Astrocyte of the spinal cord (primary cell): ENCODE results near the gene TRIM46.
"Not testable (repeated sequence)": the region's sequence is repeated elsewhere in the genome, so short reads cannot be mapped to it uniquely, and the experiment has no call there.

Experiments used
- DNase-seq: peaks from one replicate; pipeline ENCODE4 v3.0.0; 2011; ENCODE audit warnings: low read depth, low spot score
- H3K4me3 ChIP-seq: 2 replicates; pipeline ENCODE4 v1.5.1; 2011; ENCODE audit warnings: low read depth, mild to moderate bottlenecking, low read length, moderate library complexity
- in situ Hi-C: cut with HindIII; loops from 2 replicates; pipeline ENCODE4 v1.10.0; 2017; ENCODE audit warnings: low sequenced_read_pairs
- TF ChIP-seq, protein P1 (sequence below): IDR thresholded peaks from 2 replicates; pipeline ENCODE4 v1.5.1; 2012; ENCODE audit warnings: low read depth, mild to moderate bottlenecking, low read length, inconsistent platforms

Gene TRIM46

DNA sequence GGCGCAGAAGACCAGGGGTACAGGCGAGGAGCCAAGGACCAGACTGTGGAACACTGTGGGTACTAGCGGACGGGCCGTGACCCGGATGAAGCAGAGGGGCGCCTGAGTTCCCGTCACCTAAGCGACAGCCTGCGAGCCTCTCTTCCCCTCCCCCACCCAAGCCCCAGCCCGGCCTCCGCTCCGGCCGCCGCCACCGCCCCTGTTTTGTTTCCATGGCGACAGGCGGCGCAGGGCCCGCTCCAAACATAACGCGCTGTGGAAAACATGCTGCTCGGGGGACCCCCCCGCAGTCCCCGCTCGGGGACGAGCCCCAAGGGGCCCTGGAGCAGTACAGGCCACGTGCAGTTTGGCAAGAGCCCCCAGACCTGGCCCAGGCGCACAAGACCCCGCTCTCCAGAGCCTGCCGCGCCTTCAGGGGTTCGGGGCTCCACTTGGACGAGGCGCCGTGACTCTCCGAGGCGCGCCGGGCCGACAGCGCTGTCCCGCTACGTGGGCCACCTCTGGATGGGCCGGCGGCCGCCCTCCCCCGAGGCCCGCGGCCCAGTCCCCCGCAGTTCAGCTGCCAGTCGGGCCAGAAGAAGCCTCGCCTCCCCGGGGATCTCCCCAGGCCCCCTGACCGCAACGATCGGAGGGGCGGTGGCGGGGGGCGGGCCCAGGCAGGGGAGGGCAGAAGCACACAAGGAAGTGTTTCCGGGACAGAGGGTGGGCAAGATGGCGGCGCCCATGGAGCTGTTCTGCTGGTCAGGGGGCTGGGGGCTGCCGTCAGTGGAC, 35.1 kb downstream of the TRIM46 start, which contains the start of gene MTX1:
MTX1 (plus strand) TSS at position 155 of the 771 bp plus-strand sequence; CDS start at position 265, 110 bp downstream.
- in situ Hi-C loops, result no loop called here
- DNase-seq, result peak; percentile 89
- TF ChIP-seq, protein P1, sequence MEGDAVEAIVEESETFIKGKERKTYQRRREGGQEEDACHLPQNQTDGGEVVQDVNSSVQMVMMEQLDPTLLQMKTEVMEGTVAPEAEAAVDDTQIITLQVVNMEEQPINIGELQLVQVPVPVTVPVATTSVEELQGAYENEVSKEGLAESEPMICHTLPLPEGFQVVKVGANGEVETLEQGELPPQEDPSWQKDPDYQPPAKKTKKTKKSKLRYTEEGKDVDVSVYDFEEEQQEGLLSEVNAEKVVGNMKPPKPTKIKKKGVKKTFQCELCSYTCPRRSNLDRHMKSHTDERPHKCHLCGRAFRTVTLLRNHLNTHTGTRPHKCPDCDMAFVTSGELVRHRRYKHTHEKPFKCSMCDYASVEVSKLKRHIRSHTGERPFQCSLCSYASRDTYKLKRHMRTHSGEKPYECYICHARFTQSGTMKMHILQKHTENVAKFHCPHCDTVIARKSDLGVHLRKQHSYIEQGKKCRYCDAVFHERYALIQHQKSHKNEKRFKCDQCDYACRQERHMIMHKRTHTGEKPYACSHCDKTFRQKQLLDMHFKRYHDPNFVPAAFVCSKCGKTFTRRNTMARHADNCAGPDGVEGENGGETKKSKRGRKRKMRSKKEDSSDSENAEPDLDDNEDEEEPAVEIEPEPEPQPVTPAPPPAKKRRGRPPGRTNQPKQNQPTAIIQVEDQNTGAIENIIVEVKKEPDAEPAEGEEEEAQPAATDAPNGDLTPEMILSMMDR, result no peak

DNA sequence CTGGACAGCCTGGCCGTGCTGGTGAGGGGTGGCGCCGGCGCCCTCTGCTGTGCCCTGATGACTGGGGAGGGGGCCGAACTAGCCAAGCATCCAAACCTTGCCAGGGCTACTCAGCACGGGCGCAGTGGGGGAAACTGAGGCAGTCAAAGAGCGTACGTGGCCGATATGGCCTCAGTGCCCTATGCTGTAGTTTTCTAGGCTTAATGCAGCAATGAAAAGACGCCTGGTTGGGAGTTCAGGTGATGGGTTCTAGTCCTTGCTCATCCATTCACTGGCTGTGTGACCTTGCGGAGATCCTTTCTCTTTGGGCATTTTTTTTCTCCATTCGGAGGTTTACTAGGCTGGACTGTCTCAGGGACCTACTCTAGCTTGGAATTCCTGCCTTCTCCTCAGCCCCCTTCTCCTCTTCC, 35.7 kb downstream of the TRIM46 start:
- peak overlapping the region; percentile 90 for H3K4me3 ChIP-seq
- TF ChIP-seq, protein P1, result no peak
- in situ Hi-C loops, result no loop called here
- DNase-seq, result no peak

More for the DNA sequence above, 35.1 kb downstream of the TRIM46 start, which contains the start of gene MTX1:
- peak within 1 kb of the TSS; percentile 90 for H3K4me3 ChIP-seq

DNA sequence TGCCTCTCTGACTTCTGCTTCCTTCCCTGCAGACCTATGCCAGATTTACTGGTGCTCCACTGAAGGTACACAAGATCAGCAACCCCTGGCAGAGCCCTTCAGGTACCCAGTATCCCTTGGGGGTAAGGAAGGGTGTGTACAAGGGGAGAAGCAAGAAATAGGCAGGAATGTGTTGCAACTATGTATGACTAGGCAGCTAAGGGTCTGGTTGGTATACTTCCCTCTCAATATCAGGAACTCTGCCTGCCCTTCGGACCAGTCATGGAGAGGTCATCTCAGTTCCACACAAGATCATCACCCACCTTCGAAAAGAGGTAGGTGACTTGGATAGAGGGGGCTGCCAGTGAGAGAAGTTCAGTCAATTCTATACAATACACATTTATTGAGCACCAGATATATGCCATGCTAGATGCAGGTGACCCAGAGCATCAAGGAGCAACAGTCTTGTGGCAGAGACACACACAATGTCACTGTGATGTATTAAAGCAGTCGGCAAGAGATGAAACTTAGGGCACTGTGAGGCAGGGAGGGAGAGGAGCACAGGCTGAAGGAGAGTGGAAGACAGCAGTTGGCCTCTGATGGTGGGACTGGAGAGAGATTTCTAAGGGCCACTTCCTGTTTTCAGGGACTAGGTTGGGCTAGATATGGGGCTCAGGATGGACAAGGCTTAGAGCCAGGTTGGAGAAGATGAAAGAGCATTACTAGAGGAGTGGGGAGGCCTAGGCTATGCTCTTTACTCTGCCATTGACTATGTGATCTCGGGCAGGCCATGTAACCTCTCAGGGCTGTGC, 36.9 kb downstream of the TRIM46 start:
- in situ Hi-C loops, result no loop called here
- DNase-seq, result no peak
- TF ChIP-seq, protein P1, result no peak
- no peak overlapping the region for H3K4me3 ChIP-seq

DNA sequence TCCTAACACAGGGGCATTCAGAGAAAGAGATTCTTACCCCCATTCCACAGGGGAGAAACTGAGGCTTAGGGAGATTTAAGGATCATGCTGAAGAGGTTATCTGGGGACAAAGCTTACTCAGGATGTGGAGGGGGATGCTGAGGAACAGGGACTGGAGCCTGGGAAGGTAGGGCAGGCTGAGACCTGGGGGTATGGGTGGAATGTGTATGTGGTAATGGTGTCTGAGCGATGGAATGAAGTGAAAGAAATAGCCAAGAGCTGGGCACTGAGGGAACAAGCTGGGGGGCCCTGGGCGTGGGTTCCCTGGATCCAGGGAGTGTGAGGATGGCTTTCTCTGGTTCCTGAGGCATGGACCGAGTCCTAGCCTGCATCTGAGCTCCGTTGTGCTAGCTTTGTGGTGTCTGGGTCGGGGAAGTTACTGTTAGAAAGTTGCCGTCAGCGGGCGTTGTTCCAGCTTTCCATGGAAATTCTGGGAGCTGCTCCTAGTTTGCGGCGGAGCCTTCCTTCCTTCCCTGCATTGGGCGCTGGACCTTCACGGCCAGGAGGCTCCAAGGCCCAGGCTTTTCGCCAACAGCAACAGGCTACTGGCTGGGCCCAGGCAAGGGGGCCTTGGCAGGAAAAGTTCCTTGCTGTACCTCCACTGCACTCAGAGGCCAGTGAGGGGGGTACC, 37.9 kb downstream of the TRIM46 start:
- H3K4me3 ChIP-seq, in situ Hi-C loops: not testable (repeated sequence)

DNA sequence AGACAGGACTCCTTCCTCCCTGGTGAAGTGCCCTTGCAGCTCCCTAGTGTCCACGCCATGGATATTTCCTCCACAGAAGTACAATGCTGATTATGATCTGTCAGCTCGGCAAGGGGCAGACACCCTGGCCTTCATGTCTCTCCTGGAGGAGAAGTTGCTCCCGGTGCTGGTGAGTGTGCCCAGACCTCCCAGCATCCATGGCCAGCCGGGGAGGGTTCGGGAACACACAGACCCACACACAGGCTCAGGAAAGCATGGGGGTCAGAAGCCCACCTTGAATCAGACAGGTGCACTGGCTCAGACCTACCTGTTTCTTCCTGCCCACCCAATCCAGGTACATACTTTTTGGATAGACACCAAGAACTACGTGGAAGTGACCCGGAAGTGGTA, 38.4 kb downstream of the TRIM46 start:
- DNase-seq, H3K4me3 ChIP-seq, in situ Hi-C loops: not testable (repeated sequence)

More for the DNA sequence above, 37.9 kb downstream of the TRIM46 start:
- not testable (repeated sequence) for DNase-seq

DNA sequence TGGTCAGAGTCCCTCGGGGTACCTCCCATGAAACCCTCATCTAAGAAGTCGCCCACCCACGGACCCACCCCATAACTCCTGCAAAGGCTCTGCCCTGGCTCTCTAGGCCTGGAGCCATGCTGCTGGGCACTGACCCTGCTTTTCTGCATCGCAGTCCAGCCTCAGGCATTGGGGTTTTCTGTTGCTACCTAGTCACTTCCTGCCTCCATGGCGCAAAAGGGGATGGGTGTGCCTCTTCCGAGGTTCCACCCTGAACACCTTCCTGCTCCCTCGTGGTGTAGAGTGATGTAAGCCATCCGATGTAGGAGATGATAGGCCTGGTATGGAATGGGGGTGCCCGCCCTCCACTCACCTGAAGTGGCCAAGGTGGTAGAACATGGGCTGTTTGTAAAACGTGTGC, 41.1 kb downstream of the TRIM46 start:
- DNase-seq, H3K4me3 ChIP-seq, in situ Hi-C loops: not testable (repeated sequence)

DNA sequence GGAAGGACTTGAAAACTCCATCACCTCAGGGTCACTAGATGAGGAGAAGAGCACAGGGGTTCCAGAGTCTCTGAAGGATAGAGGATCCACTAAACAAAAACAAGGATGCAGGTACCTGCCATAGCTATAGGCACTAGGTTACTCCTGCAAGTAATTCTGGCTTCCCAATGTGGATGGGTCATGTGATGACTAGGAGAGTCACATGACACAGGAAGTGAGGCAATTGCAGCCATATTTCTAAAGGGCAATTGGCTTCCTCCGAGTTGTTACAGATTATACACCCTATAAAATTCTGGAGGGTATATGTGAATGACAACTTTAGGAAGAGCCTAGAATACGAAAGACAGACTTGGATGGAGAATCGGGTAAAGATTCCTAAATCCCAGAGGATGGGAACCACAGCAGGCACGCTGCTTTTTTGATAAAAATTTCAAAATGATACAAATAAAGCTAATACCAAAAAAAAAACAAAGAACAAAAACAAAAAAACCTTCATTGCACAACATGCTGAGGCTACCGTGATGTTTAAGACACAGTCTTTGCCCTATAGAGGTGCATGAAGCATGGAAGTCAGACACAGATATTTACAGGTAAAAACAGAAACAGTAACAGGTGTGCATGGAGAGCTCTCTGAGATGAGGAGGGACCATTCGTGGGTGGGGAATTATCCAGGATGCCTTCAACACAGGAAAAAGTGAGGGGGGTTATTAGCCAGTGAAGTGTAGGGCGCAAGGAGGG, 45.4 kb downstream of the TRIM46 start:
- TF ChIP-seq, protein P1, result no peak
- no peak overlapping the region for H3K4me3 ChIP-seq
- peak; percentile 70 for DNase-seq
- in situ Hi-C loops, result no loop called here
